ENCODE data around the gene NEDD4L.

Gene NEDD4L

GRCh38 chr18:58309610-58310239 is 265.7 kb downstream of the NEDD4L start:
- no peak for DNase-seq (ENCODE audit: extremely low read depth in 1 of 2, low read depth in 1 of 2)

- DNase-seq (ENCODE audit: extremely low read depth in 1 of 2, low read depth in 1 of 2): peak in 1 of 2 donors; percentile 26
Observed at GRCh38 chr18:58310517-58310916, 266.5 kb downstream of the NEDD4L start.

GRCh38 chr18:58311390-58311789 is 267.4 kb downstream of the NEDD4L start:
- DNase-seq (ENCODE audit: extremely low read depth in 1 of 2, low read depth in 1 of 2): no peak

DNA sequence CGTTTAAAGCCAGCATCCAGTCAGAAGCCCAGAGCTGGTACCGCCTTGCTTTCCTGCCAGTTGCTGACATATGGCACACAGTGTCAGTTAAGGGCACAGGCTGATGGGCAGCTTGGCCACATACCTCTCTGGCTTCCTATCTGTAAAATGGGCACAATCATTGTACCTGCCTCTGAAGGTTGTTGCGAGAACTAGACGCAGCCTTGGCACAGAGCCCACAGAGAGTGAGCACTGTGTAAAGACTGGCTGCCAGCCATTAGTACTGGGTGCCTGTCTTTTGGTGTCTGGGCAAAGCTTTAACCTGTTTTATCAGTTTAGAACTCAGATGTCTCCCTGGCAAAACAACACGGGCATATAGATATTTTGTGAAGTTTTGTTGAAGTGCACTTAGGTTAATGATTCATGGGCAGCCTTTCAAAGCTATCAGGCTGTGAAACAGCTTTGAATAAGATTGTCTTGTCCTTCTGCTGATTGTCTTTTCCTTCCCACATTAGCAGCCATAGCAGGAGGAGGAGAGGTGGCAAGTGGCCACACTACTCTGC is 269.5 kb downstream of the NEDD4L start:
- DNase-seq (ENCODE audit: extremely low read depth in 1 of 2, low read depth in 1 of 2): no peak

GRCh38 chr18:58314284-58314683 is 270.3 kb downstream of the NEDD4L start:
- DNase-seq (ENCODE audit: extremely low read depth in 1 of 2, low read depth in 1 of 2): no peak

DNA sequence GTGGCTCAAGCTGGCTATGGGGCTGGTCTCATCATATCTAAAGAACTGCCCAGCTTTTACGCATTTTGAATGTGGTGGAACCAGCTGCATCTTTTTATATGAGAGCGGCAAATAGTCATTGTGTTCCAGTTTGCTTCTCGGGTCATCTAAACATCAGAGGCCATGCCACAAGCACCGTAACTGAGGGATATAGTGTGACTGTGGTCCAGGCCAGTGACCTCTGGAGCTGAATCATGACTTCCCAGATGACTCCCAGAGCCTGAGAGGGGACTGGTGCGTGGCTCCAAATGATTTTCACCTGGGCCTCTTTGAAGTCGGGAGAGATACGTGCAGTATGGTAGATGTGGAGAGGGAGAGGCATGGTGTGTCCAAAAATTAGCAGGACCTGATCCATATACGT is 271.0 kb downstream of the NEDD4L start:
- no peak for DNase-seq (ENCODE audit: extremely low read depth in 1 of 2, low read depth in 1 of 2)

DNA sequence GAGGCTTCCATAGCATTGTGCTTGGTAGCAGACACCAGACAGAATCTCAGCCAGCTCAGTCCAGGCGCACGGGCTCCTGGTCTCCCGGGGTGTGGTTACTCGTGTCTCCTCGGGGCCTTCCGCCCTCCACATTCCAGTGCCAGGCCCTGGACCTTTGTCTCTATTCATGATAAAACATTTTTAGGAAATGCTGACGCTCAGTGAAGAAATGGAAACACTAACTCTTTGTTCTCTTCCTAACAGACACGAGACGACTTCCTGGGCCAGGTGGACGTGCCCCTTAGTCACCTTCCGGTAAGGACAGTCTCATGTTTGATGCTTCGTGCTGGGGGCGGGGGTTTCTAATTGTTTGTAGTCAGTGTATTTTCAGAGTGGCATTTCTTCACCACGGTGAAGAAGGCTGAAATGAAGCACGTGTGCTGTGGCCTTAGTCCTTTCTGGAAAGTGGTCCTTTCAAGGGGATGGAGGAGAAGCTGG is 271.8 kb downstream of the NEDD4L start:
- no peak for DNase-seq (ENCODE audit: extremely low read depth in 1 of 2, low read depth in 1 of 2)

GRCh38 chr18:58316396-58317342 is 272.6 kb downstream of the NEDD4L start:
- no peak for DNase-seq (ENCODE audit: extremely low read depth in 1 of 2, low read depth in 1 of 2)

- DNase-seq (ENCODE audit: extremely low read depth in 1 of 2, low read depth in 1 of 2): no peak
Observed at GRCh38 chr18:58319719-58320118, 275.7 kb downstream of the NEDD4L start.

- no peak for DNase-seq (ENCODE audit: extremely low read depth in 1 of 2, low read depth in 1 of 2)
Observed at GRCh38 chr18:58320907-58321561, 277.0 kb downstream of the NEDD4L start.

DNA sequence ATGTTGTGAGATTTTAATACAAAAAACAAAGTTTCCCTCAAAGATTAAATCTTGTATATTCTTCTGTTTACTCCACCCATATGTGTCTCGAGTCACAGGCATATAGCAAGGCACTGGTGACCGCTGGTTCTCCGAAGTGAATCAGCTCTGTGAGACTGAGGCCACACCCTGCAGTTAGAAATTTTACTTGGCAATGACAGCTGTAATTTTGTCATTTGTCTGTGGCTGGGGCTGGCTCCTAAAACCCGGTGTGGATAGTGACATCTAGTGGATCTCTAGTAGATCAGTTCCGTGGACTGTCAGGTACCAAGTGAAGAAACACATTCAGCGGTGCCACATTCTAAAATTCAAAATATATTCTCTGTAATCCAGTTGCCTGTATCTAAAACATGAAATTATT is 278.0 kb downstream of the NEDD4L start:
- peak in 1 of 2 donors; percentile 28 for DNase-seq (ENCODE audit: extremely low read depth in 1 of 2, low read depth in 1 of 2)

- no peak for DNase-seq (ENCODE audit: extremely low read depth in 1 of 2, low read depth in 1 of 2)
Observed at GRCh38 chr18:58322464-58322863, 278.4 kb downstream of the NEDD4L start.

DNA sequence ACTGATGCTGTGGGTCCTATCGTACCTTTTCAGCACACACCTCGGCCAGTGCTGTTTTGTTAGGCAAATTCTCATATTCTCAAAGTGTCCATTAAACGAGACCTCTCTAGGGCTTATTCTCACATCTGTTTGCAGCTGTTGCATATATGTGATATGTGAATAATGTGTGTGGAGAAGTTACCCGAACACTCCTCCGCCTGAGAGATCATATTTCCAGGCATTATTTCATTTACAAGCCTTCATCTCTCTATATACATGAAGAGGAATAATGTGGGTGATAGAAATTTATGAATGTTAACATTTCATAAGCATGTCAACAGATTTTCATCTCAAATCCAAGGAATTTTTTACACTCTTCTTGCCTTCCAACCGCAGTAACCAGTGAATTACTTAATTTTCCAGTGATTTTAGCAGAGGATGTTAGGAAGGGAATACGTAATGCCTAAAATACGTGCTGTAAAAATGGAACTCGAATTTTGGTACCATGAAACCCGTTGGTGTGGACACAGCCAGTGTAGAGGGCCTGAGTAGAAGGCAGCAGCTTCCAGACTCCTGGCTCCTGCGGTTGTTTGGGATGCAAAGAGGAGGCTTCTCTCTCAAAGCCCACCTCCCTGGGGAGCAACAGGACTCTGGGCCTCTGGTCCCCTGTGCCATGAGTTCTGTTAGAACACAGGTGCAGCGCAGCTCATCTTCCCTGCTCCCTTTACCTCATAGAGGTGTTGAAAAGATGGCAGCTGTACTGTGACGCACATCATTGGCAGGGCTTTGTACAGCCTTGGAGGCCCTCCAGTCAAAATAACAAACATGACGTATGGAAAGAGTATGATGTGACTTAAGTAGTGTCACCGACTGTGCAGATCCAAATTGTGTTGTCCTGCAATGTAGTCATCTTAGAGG is 280.1 kb downstream of the NEDD4L start:
- no peak for DNase-seq (ENCODE audit: extremely low read depth in 1 of 2, low read depth in 1 of 2)

DNA sequence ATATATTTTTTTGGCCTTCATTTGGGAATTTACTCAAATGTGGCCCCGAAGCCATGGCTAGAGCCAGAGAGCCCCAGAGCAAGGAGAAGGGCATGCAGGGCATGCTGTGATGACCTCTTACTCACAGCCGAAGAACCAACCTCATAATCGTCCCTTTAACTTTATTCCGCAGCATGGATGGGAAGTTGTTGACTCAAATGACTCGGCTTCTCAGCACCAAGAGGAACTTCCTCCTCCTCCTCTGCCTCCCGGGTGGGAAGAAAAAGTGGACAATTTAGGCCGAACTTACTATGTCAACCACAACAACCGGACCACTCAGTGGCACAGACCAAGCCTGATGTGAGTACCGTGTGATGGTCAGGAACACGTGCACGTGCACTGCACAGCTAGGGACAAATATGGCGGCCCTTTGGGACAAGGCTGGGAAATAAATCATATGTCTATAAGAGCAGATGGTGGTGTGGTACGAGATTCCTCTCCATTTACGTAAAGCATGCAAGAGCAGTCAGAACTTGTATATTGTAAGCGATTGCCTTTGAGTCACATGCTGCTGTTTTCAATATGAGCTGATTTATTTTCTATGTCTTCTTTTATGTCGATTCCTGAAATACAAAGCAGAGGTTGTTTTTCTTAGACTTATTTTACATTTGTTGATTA is 280.9 kb downstream of the NEDD4L start:
- DNase-seq (ENCODE audit: extremely low read depth in 1 of 2, low read depth in 1 of 2): no peak

- DNase-seq (ENCODE audit: extremely low read depth in 1 of 2, low read depth in 1 of 2): no peak
Observed at GRCh38 chr18:58325494-58325893, 281.5 kb downstream of the NEDD4L start.

DNA sequence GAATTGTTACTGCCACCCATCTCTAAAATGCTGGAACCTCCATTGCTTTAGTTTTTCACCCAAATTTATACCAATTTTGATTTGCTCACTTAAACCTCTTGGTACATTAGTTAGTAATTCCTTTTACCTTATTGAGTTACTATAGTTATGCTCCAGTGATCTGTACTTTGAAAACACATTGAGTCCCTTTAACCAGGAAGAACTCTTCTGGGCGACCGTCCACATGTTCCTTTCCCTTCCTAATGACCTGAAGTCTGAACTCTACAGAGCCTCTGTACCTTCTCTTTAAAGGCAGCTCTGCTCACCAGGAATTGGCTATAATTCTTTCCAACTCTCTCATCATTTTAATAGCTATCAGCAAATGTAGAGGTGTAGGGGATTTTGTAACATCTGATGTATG is 290.0 kb downstream of the NEDD4L start:
- no peak for DNase-seq (ENCODE audit: extremely low read depth in 1 of 2, low read depth in 1 of 2)

DNA sequence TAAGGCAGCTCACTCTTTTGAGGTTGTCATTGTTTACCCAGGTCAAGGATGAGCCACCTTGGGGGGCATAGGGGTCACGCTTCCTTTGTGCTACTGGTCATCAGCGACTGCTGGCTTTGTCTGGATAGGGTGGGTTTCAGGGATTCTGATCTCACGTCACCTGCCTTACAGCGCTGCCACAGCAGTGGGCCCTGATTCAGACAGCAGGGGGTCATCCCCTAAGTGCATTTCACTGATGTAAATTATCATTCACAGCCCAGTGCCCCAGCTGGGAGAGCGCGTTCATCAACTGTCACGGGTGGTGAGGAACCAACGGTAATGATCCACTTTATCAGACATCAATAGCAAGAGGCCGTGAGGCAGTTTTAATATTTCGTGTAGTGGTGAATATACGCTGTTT is 291.2 kb downstream of the NEDD4L start:
- DNase-seq (ENCODE audit: extremely low read depth in 1 of 2, low read depth in 1 of 2): no peak

DNA sequence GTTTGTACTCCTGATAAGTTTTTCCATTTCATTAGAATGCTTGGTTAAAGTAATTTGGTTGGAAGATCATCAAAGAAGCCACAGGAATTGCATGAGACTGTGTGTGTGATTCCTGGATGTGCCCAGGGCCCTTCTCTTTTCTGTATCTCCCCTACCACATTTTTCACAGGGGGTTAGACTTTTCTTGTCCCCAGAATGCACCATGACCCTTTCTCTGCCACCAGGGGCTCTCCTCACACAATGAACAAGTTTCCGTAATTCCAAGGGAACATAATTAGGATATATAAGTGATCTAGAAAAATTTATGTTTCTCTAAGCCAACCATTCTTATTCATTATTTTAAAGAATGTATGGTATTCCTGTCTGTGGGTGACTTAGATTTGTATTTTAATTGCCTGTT is 291.8 kb downstream of the NEDD4L start:
- no peak for DNase-seq (ENCODE audit: extremely low read depth in 1 of 2, low read depth in 1 of 2)

DNA sequence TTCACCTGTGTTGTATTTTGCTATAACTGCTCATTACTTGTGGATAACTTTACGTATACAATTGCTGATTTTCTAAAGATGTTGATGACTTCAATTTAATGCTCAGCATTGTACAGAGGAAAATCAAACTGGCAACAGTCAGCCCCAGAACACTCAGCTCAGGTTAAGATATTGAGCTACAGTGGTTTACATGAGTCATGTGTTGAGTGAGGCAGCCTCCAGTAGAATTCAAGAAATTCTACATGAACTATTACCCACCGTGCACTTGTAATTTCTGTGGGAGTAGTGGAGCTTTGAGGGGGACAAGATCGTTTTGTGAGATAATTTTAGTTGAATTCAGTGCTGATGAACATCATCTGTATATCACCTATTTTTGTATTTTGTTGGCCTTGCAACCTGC is 292.6 kb downstream of the NEDD4L start:
- DNase-seq (ENCODE audit: extremely low read depth in 1 of 2, low read depth in 1 of 2): no peak

DNA sequence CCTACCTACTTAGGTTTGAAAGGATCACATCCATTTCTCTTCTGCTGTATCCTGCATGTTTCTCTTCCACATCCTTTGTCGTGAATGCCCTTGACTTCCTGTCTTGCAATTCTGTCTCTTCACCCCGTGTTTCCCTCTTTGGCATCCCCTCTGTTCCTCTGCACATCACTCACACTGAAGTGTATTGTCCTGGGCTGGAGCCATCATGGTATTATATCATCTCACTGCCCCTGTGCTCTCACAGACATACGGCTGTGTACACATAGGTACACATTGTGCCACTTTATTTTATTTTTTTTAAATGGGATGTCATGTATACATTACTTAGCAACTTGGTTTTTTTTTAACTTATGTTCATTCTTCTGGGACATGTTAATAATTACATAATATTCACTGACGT is 293.3 kb downstream of the NEDD4L start:
- no peak for DNase-seq (ENCODE audit: extremely low read depth in 1 of 2, low read depth in 1 of 2)
